IMR-90 (cell line): Measurements from ENCODE around the gene SAA1. TPM values are rescaled to one million over a fixed set of nuclear protein-coding genes. Genes with fewer than 3 reads are reported as not detected.

ENCODE experiments used
- ATAC-seq: fragments of 200-7000 bp; cut with Tn5 transposase; 2 replicates; pipeline ENCODE4 v1.9.1; 2020; ENCODE audit warnings: low read depth, mild to moderate bottlenecking, moderate library complexity
- BruUV-seq: library from RNA; stranded (reverse); fragments of 400-500 nt; replicated peaks from 2 replicates; lab custom pipeline; 2021; lab: Mats Ljungman, UMichigan
- CTCF ChIA-PET: fragments of 300-600 bp; formaldehyde crosslinking; extraction: SDS; loops from one replicate; lab custom pipeline; 2021; ENCODE audit warnings: antibody characterized with exemption; lab: Yijun Ruan, JAX
- POLR2A ChIA-PET: fragments of 300-600 bp; sonication (Branson Sonifier 250); formaldehyde crosslinking; loops from one replicate; lab custom pipeline; 2022; ENCODE audit warnings: antibody characterized with exemption; ENCODE audit not compliant: unreplicated experiment; lab: Charles Lee
- DNase-seq: peaks from one replicate; pipeline ENCODE4 v3.0.0; 2013
- H2AFZ ChIP-seq: replicated peaks from 2 replicates; pipeline ENCODE3; 2013; ENCODE audit warnings: low read length, mild to moderate bottlenecking; ENCODE audit not compliant: poor library complexity
- H2AK5ac ChIP-seq: 2 replicates; pipeline ENCODE4 v1.6.1; 2013; ENCODE audit warnings: low read depth, low read length, inconsistent platforms
- H2AK9ac ChIP-seq: replicated peaks from 2 replicates; pipeline ENCODE3; 2013; ENCODE audit warnings: mild to moderate bottlenecking, low read depth, low read length, moderate library complexity; ENCODE audit not compliant: poor library complexity
- H2BK120ac ChIP-seq: 2 replicates; pipeline ENCODE4 v1.6.1; 2013; ENCODE audit warnings: low read depth, low read length, inconsistent platforms
- H2BK15ac ChIP-seq: 3 replicates; pipeline ENCODE4 v1.6.1; 2013; ENCODE audit warnings: low read depth, low read length, inconsistent platforms
- H2BK20ac ChIP-seq: 2 replicates; pipeline ENCODE4 v1.6.1; 2013; ENCODE audit warnings: low read depth, mild to moderate bottlenecking, inconsistent platforms, low read length, moderate library complexity
- H2BK5ac ChIP-seq: 2 replicates; pipeline ENCODE4 v1.6.1; 2013; ENCODE audit warnings: mild to moderate bottlenecking, low read depth, low read length, inconsistent platforms; ENCODE audit not compliant: poor library complexity, severe bottlenecking
- H3K14ac ChIP-seq: replicated peaks from 2 replicates; pipeline ENCODE4 v1.6.1; 2013; ENCODE audit warnings: low read depth, low read length, inconsistent platforms
- H3K18ac ChIP-seq: 2 replicates; pipeline ENCODE4 v1.6.1; 2013; ENCODE audit warnings: low read depth, low read length, control low read depth
- H3K23ac ChIP-seq: 2 replicates; pipeline ENCODE4 v1.6.1; 2013; ENCODE audit warnings: low read depth, low read length, inconsistent platforms
- H3K27ac ChIP-seq: 2 replicates; pipeline ENCODE4 v1.5.1; 2013; ENCODE audit warnings: mild to moderate bottlenecking, control low read depth, low read length; ENCODE audit not compliant: insufficient read depth
- H3K27me3 ChIP-seq: 2 replicates; pipeline ENCODE4 v1.6.1; 2013; ENCODE audit warnings: low read length; ENCODE audit not compliant: control insufficient read depth, insufficient read depth
- H3K36me3 ChIP-seq: 2 replicates; pipeline ENCODE4 v1.6.1; 2013; ENCODE audit warnings: low read length, mixed read lengths; ENCODE audit not compliant: control insufficient read depth, insufficient read depth
- H3K4ac ChIP-seq: 2 replicates; pipeline ENCODE4 v1.6.1; 2013; ENCODE audit warnings: low read depth, low read length, inconsistent platforms
- H3K4me1 ChIP-seq: 2 replicates; pipeline ENCODE4 v1.6.1; 2013; ENCODE audit warnings: low read length, mixed read lengths; ENCODE audit not compliant: control insufficient read depth, insufficient read depth
- H3K4me2 ChIP-seq: 2 replicates; pipeline ENCODE4 v1.6.1; 2013; ENCODE audit warnings: low read depth, mild to moderate bottlenecking, control low read depth, low read length, moderate library complexity
- H3K4me3 ChIP-seq: 2 replicates; pipeline ENCODE4 v1.5.1; 2013; ENCODE audit warnings: low read depth, mild to moderate bottlenecking, control low read depth, low read length, moderate library complexity; ENCODE audit not compliant: insufficient read depth
- H3K56ac ChIP-seq: 2 replicates; pipeline ENCODE4 v1.6.1; 2013; ENCODE audit warnings: low read length, inconsistent platforms; ENCODE audit not compliant: insufficient read depth; ENCODE audit errors: extremely low read depth
- H3K79me1 ChIP-seq, 2 experiments: 2 replicates each; pipeline ENCODE4 v1.6.1; 2013; ENCODE audit warnings: low read length in 2 of 2, inconsistent platforms in 1 of 2, low read depth in 1 of 2
- H3K9ac ChIP-seq: 2 replicates; pipeline ENCODE4 v1.6.1; 2013; ENCODE audit warnings: low read depth, low read length, control low read depth
- H3K9me1 ChIP-seq: 2 replicates; pipeline ENCODE4 v1.6.1; 2013; ENCODE audit warnings: low read length, inconsistent platforms; ENCODE audit not compliant: insufficient read depth
- H3K9me3 ChIP-seq: 2 replicates; pipeline ENCODE4 v1.6.1; 2013; ENCODE audit warnings: low read length; ENCODE audit not compliant: control insufficient read depth, insufficient read depth
- H4K20me1 ChIP-seq: 2 replicates; pipeline ENCODE4 v1.6.1; 2013; ENCODE audit warnings: low read length, inconsistent platforms; ENCODE audit not compliant: insufficient read depth
- H4K5ac ChIP-seq: 2 replicates; pipeline ENCODE4 v1.6.1; 2013; ENCODE audit warnings: mild to moderate bottlenecking, low read depth, low read length, control low read depth
- H4K8ac ChIP-seq, 2 experiments: 2 replicates each; pipeline ENCODE4 v1.6.1; 2013; ENCODE audit warnings: low read depth in 2 of 2, low read length in 2 of 2, control low read depth in 1 of 2, inconsistent platforms in 1 of 2
- H4K91ac ChIP-seq: 2 replicates; pipeline ENCODE4 v1.6.1; 2013; ENCODE audit warnings: low read depth, low read length, inconsistent platforms; ENCODE audit not compliant: insufficient read depth
- FOS ChIP-seq: fragments of 150-350 bp; IDR thresholded peaks from 2 replicates; pipeline ENCODE4 v1.6.1; 2016; ENCODE audit warnings: low read depth, low read length
- SMC3 ChIP-seq: fragments of 150-350 bp; IDR thresholded peaks from 2 replicates; pipeline ENCODE4 v1.6.1; 2016; ENCODE audit warnings: low read depth, mild to moderate bottlenecking, antibody characterized with exemption, low read length, moderate library complexity
- WGBS, 2 experiments: methylation state at CpG; one replicate each; pipeline versions ENCODE4 v1.1.5 to v1.1.7; 2013; ENCODE audit warnings: missing lambda C conversion rate in 2 of 2; ENCODE audit not compliant: insufficient read length in 1 of 2; ENCODE audit errors: extremely low coverage in 2 of 2; 5-methylcytosine and 5-hydroxymethylcytosine counted together
- dilution Hi-C: fragments of 300-500 bp; cut with HindIII; formaldehyde crosslinking; loops from one replicate; pipeline ENCODE4 v1.14.3; 2018; ENCODE audit warnings: low sequenced_read_pairs; ENCODE audit not compliant: unreplicated experiment
- in situ Hi-C: fragments of 300-500 bp; cut with MboI; formaldehyde crosslinking; loops from 3 replicates; pipeline ENCODE4 v1.14.3; 2019; ENCODE audit warnings: low sequenced_read_pairs, inconsistent platforms, mixed read lengths
- intact Hi-C: fragments of 100-400 bp; cut with micrococcal nuclease; formaldehyde crosslinking; loops from 2 replicates; pipeline ENCODE4 v1.10.0; 2022
- polyA plus RNA-seq, 3 experiments: library from polyadenylated mRNA; depleted of rRNA; stranded (reverse); fragments of >200 nt; gene quantifications; 2 replicates each; pipeline ENCODE4 v1.2.3, GENCODE V29; 2012; ENCODE audit warnings: low replicate concordance in 1 of 3
- total RNA-seq: library from RNA; depleted of rRNA; stranded (reverse); fragments of >200 nt; gene quantifications from 2 replicates; pipeline ENCODE4 v1.2.3, GENCODE V29; 2012

SAA1 gene
- total and polyA plus RNA-seq, 2 of the 4 experiments (the other 2 are of a cell fraction): not detected

- in situ Hi-C loops (no loop called here), dilution Hi-C loops (no loop called here), intact Hi-C loops (no loop called here)
- Histone ChIP-seq H3K9me3 (no peaks in the 10 kb centered on the region), H3K4me3 (no peak overlapping the region), H3K27me3 (no peaks in the 10 kb centered on the region), H3K9ac (no peak overlapping the region), H3K36me3 (no peaks in the 10 kb centered on the region), H4K20me1 (no peaks in the 10 kb centered on the region), H3K79me1 (no peaks in the 10 kb centered on the region), H2BK15ac (no peak overlapping the region), H2AK5ac (no peak overlapping the region), H2BK20ac (no peak overlapping the region), H2AK9ac (no peak overlapping the region), H3K4me2 (no peak overlapping the region), H4K8ac (no peak overlapping the region), H3K9me1 (no peaks in the 10 kb centered on the region), H3K4ac (no peak overlapping the region), H4K91ac (no peak overlapping the region), H3K56ac (no peak overlapping the region), H3K23ac (no peak overlapping the region), H3K27ac (no peak overlapping the region), H3K14ac (no peak overlapping the region), H2BK5ac (no peak overlapping the region), H2AFZ (no peak overlapping the region), H3K4me1 (no peaks in the 10 kb centered on the region), H2BK120ac (no peak overlapping the region), H4K5ac (no peak overlapping the region), H3K18ac (no peak overlapping the region)
- no peak for ATAC-seq
- no TSS peak for BruUV-seq
- POLR2A ChIA-PET: no interaction called here
- TF ChIP-seq FOS (no peak), SMC3 (no peak)
- WGBS, 2 experiments: no CpG with 5 or more reads among the region's 3 CpGs
- CTCF ChIA-PET: interaction anchor here (0.6 to 1.6 kb wide), 2 partner anchors 14 to 16 kb away, joined by 3 read pairs; no protein-coding TSS in a partner anchor
- no peak for DNase-seq
Measured at GRCh38 chr11:18229501-18229900, 36.6 kb upstream of the SAA1 start.
